ENCODE measurements around the gene STAT3.
"Not testable (repeated sequence)": the region's sequence is repeated elsewhere in the genome, so short reads cannot be mapped to it uniquely, and the experiment has no call there.

Gene STAT3

GRCh38 chr17:42325026-42325425 lies 63.2 kb downstream of the STAT3 start:
- ChIA-PET POLR2A (interaction anchor here (0.7 to 1.3 kb wide), 2 partner anchors 98 to 148 kb away, joined by 4 to 7 read pairs; partner anchors contain the start of gene CAVIN1), CTCF (interaction anchor here (0.6 to 11.1 kb wide), 14 partner anchors 10 to 245 kb away, joined by 3 to 170 read pairs (median 6); partner anchors contain the start of genes CAVIN1 and STAT3)
- no peak overlapping the region for H3K4me3 ChIP-seq (ENCODE audit: low read depth, low read length)
- DNase-seq (ENCODE audit: low read depth, low spot score), result peak; percentile 59
- TF ChIP-seq CTCF (IDR thresholded peaks at IDR 0.05; ENCODE audit: insufficient read depth, low read length, missing control alignments), result no peak

- no peak for TF ChIP-seq CTCF (IDR thresholded peaks at IDR 0.05; ENCODE audit: insufficient read depth, low read length, missing control alignments)
- ChIA-PET CTCF (interaction anchor here (0.7 to 11.1 kb wide), 28 partner anchors 10 to 255 kb away, joined by 3 to 170 read pairs (median 4); partner anchors contain the start of genes NAGLU and PSMC3IP), POLR2A (no interaction called here)
- H3K4me3 ChIP-seq (ENCODE audit: low read depth, low read length), result no peak overlapping the region
- DNase-seq (ENCODE audit: low read depth, low spot score), result no peak
Measured at GRCh38 chr17:42323268-42323773, 64.9 kb downstream of the STAT3 start.

GRCh38 chr17:42322382-42323267 lies 65.6 kb downstream of the STAT3 start:
- ChIA-PET POLR2A (no interaction called here), CTCF (interaction anchor here (0.6 to 11.1 kb wide), 42 partner anchors 8 to 256 kb away, joined by 3 to 170 read pairs (median 4); partner anchors contain the start of genes NAGLU, PSMC3IP and STAT3)
- peak; percentile 100 for TF ChIP-seq CTCF (IDR thresholded peaks at IDR 0.05; ENCODE audit: insufficient read depth, low read length, missing control alignments)
- no peak overlapping the region for H3K4me3 ChIP-seq (ENCODE audit: low read depth, low read length)
- peak; percentile 76 for DNase-seq (ENCODE audit: low read depth, low spot score)

GRCh38 chr17:42321555-42321954 lies 66.7 kb downstream of the STAT3 start:
- H3K4me3 ChIP-seq (ENCODE audit: low read depth, low read length), result no peak overlapping the region
- POLR2A ChIA-PET, result no interaction called here
- no peak for DNase-seq (ENCODE audit: low read depth, low spot score)
- no peak for TF ChIP-seq CTCF (IDR thresholded peaks at IDR 0.05; ENCODE audit: insufficient read depth, low read length, missing control alignments)
- CTCF ChIA-PET, result interaction anchor here (0.6 to 11.1 kb wide), 26 partner anchors 9 to 227 kb away, joined by 3 to 170 read pairs (median 5); partner anchors contain the start of genes NAGLU and STAT3

- DNase-seq (ENCODE audit: low read depth, low spot score); H3K4me3 ChIP-seq (ENCODE audit: low read depth, low read length); POLR2A ChIA-PET: not testable (repeated sequence)
- CTCF ChIA-PET, result interaction anchor here (1.0 to 11.1 kb wide), 6 partner anchors 42 to 210 kb away, joined by 3 to 170 read pairs (median 4); no protein-coding TSS in a partner anchor
Measured at GRCh38 chr17:42317967-42318366, 70.3 kb downstream of the STAT3 start.

- no peak overlapping the region for H3K4me3 ChIP-seq (ENCODE audit: low read depth, low read length)
- POLR2A ChIA-PET, result no interaction called here
- no peak for DNase-seq (ENCODE audit: low read depth, low spot score)
- CTCF ChIA-PET, result interaction anchor here (1.3 to 11.1 kb wide), 4 partner anchors 6 to 211 kb away, joined by 3 to 170 read pairs (median 61); no protein-coding TSS in a partner anchor
- TF ChIP-seq CTCF (IDR thresholded peaks at IDR 0.05; ENCODE audit: insufficient read depth, low read length, missing control alignments), result no peak
Measured at GRCh38 chr17:42317266-42317845, 70.9 kb downstream of the STAT3 start.
